Measurements from ENCODE around the gene ATP6AP1. TPM values are rescaled to one million over a fixed set of nuclear protein-coding genes. Genes with fewer than 3 reads are reported as not detected.

ATP6AP1 gene
- total RNA-seq, 1 experiment from 2014 or later = 221 TPM

DNA sequence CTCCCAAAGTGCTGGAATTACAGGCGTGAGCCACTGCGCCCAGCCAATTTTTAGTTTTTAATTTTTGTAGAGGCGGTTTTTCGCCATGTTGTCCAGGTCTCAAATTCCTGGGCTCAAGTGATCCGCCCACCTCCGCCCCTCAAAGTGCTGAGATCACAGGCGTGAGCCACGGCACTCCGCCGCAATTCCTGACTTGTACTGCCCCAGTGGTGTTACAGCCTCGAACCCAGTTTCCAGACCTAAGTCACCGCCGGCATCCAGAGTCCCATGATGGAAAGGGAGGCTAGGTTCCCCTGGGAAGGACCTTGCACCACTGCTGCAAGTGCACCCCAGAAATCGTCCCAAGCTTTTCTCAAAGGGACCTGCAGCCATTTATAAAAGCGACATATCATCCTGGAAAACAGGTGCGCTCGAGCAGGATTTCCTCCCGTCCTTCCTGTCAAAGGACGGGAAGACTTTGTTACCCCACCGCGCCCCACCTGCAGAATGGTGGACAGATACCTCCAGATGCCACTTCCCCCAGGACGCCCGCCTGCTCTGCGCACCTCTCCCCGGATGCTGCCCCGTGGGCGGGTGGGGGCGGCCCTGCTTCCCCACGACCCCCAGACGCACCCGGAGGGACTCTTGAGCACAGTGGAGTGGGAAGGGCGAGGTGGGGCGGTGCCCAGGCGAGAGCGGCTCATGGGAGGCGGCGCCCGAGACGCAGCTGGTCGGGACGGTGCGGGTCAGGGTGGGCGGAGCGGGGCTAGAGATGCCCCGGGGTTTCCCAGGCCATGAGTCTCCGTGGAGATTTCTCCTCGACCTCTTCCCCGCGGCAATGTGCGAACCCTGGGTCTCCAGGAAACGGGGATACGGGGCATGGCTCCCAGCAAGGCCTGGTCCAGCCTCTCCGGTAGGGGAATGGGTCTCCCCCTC, 31.2 kb upstream of the ATP6AP1 start:
- TF ChIP-seq SIN3A (IDR thresholded peaks at IDR 0.05; ENCODE audit: borderline replicate concordance, insufficient read depth, low read depth, low read length) = peak; percentile 61; the same call in 1 of the 2 replicates
- no peak for TF ChIP-seq POLR2AphosphoS5 (IDR thresholded peaks at IDR 0.05; ENCODE audit: low read depth, low read length)
- peak overlapping the region; percentile 82 to 99 for H3K4me3 ChIP-seq (ENCODE audit: low read depth in 2 of 2, low read length in 2 of 2)
- no peaks in the 10 kb centered on the region for H3K27me3 ChIP-seq (ENCODE audit: control insufficient read depth, insufficient read depth, low read length)
- DNase-seq (ENCODE audit: low read depth, low spot score) (no peak), ATAC-seq (peak; percentile 81)
- POLR2A ChIA-PET = interaction anchor here (0.6 to 1.3 kb wide), 4 partner anchors 130 to 572 kb away, joined by 3 read pairs; partner anchors contain the start of genes G6PD and IKBKG
- TSS peak; percentile 66 for BruUV-seq (replicated peaks)
- peaks cover 26% of the 10 kb centered on the region for H3K4me1 ChIP-seq (ENCODE audit: control insufficient read depth, insufficient read depth, low read length)
- CTCF ChIA-PET = interaction anchor here (0.6 kb wide), 1 partner anchor 28 kb away, joined by 7 read pairs; no protein-coding TSS in a partner anchor
- H3K27ac ChIP-seq (ENCODE audit: low read length) = peak overlapping the region; percentile 99
- H3K9me3 ChIP-seq (ENCODE audit: control insufficient read depth, insufficient read depth, low read depth, low read length) = no peaks in the 10 kb centered on the region
- peaks cover 10% of the 10 kb centered on the region for H3K36me3 ChIP-seq (ENCODE audit: control insufficient read depth, insufficient read depth, low read length)
- intact Hi-C loops (cut with micrococcal nuclease; ENCODE audit: unreplicated experiment) = no loop called here
- in situ Hi-C loops (cut with HindIII; ENCODE audit: low pct_unique_long_range_greater_than_20kb, low sequenced_read_pairs) = no loop called here

DNA sequence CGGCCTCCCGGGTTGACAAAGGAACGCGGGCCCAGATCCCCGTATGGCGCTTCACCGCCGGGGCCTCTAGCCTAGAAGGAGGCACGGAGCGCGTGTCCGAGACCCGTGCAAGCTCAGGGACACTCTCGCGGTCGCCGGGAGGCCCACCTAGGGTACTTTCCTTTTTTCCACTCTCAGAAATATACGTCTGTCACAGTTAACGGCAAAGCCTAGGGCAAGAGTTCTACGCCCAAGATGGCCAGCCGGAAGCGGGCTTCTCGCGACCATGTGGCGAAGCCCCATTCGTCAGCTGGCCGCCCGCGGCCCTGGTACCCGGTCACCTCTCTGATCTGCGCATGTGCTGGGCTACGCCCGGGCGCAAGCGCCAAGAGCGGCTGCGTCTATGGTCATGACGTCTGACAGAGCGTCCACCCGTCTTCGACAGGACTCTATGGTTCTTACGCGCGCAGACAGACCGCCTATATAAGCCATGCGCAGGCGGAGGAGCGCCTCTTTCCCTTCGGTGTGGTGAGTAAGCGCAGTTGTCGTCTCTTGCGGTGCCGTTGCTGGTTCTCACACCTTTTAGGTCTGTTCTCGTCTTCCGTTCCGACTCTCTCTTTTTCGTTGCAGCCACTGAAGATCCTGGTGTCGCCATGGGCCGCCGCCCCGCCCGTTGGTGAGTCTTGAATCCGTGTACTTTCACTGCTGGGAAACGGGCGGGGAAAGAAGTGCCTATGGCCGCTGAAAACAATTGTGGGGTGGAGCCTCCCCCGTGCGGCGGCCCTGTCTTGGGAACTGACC, 30.4 kb upstream of the ATP6AP1 start, which contains the start of gene RPL10:
Gene RPL10, plus strand, starts transcription at position 490 of the 780 bp plus-strand sequence. Its CDS starts 143 bp downstream, at position 633.
- no TSS peak for BruUV-seq (replicated peaks)
- TF ChIP-seq, protein P1, sequence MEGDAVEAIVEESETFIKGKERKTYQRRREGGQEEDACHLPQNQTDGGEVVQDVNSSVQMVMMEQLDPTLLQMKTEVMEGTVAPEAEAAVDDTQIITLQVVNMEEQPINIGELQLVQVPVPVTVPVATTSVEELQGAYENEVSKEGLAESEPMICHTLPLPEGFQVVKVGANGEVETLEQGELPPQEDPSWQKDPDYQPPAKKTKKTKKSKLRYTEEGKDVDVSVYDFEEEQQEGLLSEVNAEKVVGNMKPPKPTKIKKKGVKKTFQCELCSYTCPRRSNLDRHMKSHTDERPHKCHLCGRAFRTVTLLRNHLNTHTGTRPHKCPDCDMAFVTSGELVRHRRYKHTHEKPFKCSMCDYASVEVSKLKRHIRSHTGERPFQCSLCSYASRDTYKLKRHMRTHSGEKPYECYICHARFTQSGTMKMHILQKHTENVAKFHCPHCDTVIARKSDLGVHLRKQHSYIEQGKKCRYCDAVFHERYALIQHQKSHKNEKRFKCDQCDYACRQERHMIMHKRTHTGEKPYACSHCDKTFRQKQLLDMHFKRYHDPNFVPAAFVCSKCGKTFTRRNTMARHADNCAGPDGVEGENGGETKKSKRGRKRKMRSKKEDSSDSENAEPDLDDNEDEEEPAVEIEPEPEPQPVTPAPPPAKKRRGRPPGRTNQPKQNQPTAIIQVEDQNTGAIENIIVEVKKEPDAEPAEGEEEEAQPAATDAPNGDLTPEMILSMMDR (IDR thresholded peaks at IDR 0.05) = no peak
- 0 out of 2 replicates have a peak, but pooled peaks have one; percentile 91 for TF ChIP-seq SIN3A (IDR thresholded peaks at IDR 0.05; ENCODE audit: borderline replicate concordance, insufficient read depth, low read depth, low read length)
- peak; percentile 100 for TF ChIP-seq POLR2AphosphoS5 (IDR thresholded peaks at IDR 0.05; ENCODE audit: low read depth, low read length)
- TF ChIP-seq TCF7L2 (IDR thresholded peaks at IDR 0.05; ENCODE audit: low read depth, low read length) = peak; percentile 40; the same call in 1 of the 2 replicates
- TF ChIP-seq, protein P2, sequence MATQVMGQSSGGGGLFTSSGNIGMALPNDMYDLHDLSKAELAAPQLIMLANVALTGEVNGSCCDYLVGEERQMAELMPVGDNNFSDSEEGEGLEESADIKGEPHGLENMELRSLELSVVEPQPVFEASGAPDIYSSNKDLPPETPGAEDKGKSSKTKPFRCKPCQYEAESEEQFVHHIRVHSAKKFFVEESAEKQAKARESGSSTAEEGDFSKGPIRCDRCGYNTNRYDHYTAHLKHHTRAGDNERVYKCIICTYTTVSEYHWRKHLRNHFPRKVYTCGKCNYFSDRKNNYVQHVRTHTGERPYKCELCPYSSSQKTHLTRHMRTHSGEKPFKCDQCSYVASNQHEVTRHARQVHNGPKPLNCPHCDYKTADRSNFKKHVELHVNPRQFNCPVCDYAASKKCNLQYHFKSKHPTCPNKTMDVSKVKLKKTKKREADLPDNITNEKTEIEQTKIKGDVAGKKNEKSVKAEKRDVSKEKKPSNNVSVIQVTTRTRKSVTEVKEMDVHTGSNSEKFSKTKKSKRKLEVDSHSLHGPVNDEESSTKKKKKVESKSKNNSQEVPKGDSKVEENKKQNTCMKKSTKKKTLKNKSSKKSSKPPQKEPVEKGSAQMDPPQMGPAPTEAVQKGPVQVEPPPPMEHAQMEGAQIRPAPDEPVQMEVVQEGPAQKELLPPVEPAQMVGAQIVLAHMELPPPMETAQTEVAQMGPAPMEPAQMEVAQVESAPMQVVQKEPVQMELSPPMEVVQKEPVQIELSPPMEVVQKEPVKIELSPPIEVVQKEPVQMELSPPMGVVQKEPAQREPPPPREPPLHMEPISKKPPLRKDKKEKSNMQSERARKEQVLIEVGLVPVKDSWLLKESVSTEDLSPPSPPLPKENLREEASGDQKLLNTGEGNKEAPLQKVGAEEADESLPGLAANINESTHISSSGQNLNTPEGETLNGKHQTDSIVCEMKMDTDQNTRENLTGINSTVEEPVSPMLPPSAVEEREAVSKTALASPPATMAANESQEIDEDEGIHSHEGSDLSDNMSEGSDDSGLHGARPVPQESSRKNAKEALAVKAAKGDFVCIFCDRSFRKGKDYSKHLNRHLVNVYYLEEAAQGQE (IDR thresholded peaks at IDR 0.05; ENCODE audit: insufficient read depth in 1 of 2, low read depth in 2 of 2, low read length in 1 of 2) = peak in 1 of 2 experiments; percentile 67; a peak in 1 of 4 replicates
- ATAC-seq (peak; percentile 85), DNase-seq (ENCODE audit: low read depth, low spot score) (peak; percentile 96)
- no peaks in the 10 kb centered on the region for H3K27me3 ChIP-seq (ENCODE audit: control insufficient read depth, insufficient read depth, low read length)
- peaks cover 10% of the 10 kb centered on the region for H3K36me3 ChIP-seq (ENCODE audit: control insufficient read depth, insufficient read depth, low read length)
- in situ Hi-C loops (cut with HindIII; ENCODE audit: low pct_unique_long_range_greater_than_20kb, low sequenced_read_pairs) (no loop called here), intact Hi-C loops (cut with micrococcal nuclease; ENCODE audit: unreplicated experiment) (no loop called here)
- H3K27ac ChIP-seq (ENCODE audit: low read length) = peak within 1 kb of the TSS; percentile 99
- peaks cover 29% of the 10 kb centered on the region for H3K4me1 ChIP-seq (ENCODE audit: control insufficient read depth, insufficient read depth, low read length)
- H3K4me3 ChIP-seq (ENCODE audit: low read depth in 2 of 2, low read length in 2 of 2) = peak within 1 kb of the TSS; percentile 82 to 99
- POLR2A ChIA-PET = interaction anchor here (0.6 to 1.3 kb wide), 5 partner anchors 129 to 571 kb away, joined by 3 read pairs; partner anchors contain the start of genes G6PD and IKBKG
- H3K9me3 ChIP-seq (ENCODE audit: control insufficient read depth, insufficient read depth, low read depth, low read length) = no peaks in the 10 kb centered on the region
- CTCF ChIA-PET = interaction anchor here (0.6 to 0.8 kb wide), 2 partner anchors 10 to 27 kb away, joined by 3 to 7 read pairs; no protein-coding TSS in a partner anchor
